HEK293T (cell line): ENCODE results near the gene PDPN.

ENCODE experiments used
- FOXA1 ChIP-seq: fragments of 450-650 bp; IDR thresholded peaks from 2 replicates; pipeline ENCODE4 v1.6.1; 2016; ENCODE audit warnings: mild to moderate bottlenecking
- FOXK2 ChIP-seq: fragments of 450-650 bp; IDR thresholded peaks from 2 replicates; pipeline ENCODE4 v1.6.1; 2016; ENCODE audit warnings: mild to moderate bottlenecking
- HDGF ChIP-seq: fragments of 450-650 bp; IDR thresholded peaks from 2 replicates; pipeline ENCODE4 v1.6.1; 2017; ENCODE audit warnings: antibody characterized with exemption, borderline replicate concordance
- L3MBTL2 ChIP-seq: fragments of 450-650 bp; conservative IDR thresholded peaks from 2 replicates; pipeline ENCODE4 v1.6.1; 2016; ENCODE audit warnings: mild to moderate bottlenecking
- NFRKB ChIP-seq: fragments of 450-650 bp; IDR thresholded peaks from 2 replicates; pipeline ENCODE4 v1.6.1; 2016; ENCODE audit warnings: mild to moderate bottlenecking, moderate library complexity
- SUZ12 ChIP-seq: fragments of 450-650 bp; IDR thresholded peaks from 2 replicates; pipeline ENCODE4 v1.6.1; 2016; ENCODE audit warnings: mild to moderate bottlenecking
- TARDBP ChIP-seq: fragments of 450-650 bp; IDR thresholded peaks from 2 replicates; pipeline ENCODE4 v1.6.1; 2016

- TF ChIP-seq FOXA1 = no peak
- TF ChIP-seq HDGF = no peak
- TF ChIP-seq SUZ12 = no peak
- TF ChIP-seq NFRKB = no peak
- TF ChIP-seq FOXK2 = no peak
- TF ChIP-seq TARDBP = no peak
- no peak for TF ChIP-seq L3MBTL2
These were observed 80.8 kb downstream of the PDPN start for GRCh38 chr1:13664451-13664850.
